Measurements from ENCODE around the gene HCRTR1.

Gene HCRTR1

DNA sequence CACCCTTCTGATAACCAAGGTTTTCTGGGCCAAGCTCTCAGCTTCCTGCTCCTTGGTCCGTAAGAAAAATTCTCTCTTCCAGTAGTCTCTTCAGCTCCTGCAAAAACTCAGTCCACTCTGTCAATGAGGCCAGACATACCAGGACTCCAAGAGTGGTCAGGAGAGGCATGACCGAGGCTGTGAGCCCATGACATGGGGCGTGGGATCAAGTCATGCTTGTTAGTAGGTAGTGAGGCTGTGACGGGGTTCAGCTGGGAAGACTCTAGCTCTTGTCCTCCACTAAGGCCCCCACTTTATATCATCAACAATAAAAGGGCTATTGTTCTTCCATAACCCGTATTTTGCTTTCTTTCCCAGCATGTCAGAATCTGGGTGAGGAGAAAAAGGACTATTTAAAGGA, 10.1 kb upstream of the HCRTR1 start:
- Histone ChIP-seq H3K9me3 (ENCODE audit: control insufficient read depth, insufficient read depth, low read length) (no peaks in the 10 kb centered on the region), H3K36me3 (ENCODE audit: insufficient read depth, low read length) (no peaks in the 10 kb centered on the region)

DNA sequence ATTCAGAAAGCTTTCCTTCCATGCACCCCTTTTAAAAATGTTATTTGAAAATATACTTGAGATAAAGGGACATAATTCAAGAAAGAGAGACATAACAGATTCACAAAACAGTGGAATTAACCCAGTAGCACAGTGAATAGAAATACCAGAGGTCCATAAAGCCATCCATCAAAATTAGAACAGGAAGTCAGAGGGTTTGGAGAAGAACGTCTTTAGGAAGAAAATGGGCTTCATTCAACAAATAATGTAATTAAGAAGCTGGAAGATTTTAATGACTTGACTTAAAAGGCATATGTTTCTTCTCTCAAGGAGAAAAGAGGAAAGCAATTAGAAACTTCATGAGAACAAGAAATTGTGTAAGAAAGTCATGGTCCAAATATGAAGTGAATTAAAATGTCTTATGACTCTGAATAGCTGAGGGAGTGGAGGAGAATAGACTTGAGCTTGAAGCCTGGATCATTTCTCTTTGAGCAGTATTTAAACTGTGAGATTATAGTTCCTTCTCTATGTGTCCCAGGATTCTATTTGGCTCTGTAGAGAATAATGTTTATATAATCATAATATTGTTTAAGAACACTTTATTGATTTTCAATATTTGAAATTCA, 7.9 kb upstream of the HCRTR1 start:
- Histone ChIP-seq H3K4me1 (ENCODE audit: insufficient read depth, low read length) (peaks cover 7% of the 10 kb centered on the region; the same call in 1 of the 2 replicates), H3K9me3 (ENCODE audit: control insufficient read depth, insufficient read depth, low read length) (no peaks in the 10 kb centered on the region), H3K9ac (ENCODE audit: low read depth, low read length) (no peak overlapping the region), H3K36me3 (ENCODE audit: insufficient read depth, low read length) (no peaks in the 10 kb centered on the region)

More for the DNA sequence above, 10.1 kb upstream of the HCRTR1 start:
- Histone ChIP-seq H3K4me1 (ENCODE audit: insufficient read depth, low read length) (no peaks in the 10 kb centered on the region), H3K9ac (ENCODE audit: low read depth, low read length) (no peak overlapping the region)

DNA sequence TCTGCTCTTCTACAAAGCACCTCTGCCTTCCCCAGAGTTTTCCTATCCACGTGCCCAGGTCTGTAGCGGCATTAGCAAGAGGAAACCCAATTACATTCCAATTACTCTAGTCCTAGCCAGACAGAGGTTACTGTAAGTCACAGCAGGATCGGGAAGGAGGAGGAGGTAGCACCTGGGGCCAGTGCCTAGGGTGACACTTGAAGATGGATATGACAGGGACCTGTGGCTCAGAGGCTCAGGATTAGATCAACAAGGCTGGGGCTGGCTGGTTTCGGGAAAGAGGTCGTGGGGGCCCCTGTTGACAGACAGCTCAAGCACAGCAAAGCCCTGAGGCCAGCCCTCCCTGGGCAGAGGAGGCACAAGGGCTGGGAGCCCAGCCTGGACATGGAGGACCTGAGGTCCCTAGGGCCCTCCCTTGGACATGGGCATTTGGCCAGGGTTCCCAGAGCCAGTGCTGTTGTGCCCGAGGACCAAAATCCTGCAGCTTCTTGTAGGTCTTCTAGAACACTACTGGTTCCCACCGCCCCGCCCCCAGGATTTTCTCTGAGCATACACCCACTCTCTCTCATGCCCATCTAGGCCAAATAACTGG, 3.0 kb upstream of the HCRTR1 start:
- Histone ChIP-seq H3K9me3 (ENCODE audit: control insufficient read depth, insufficient read depth, low read length) (no peaks in the 10 kb centered on the region), H3K36me3 (ENCODE audit: insufficient read depth, low read length) (no peaks in the 10 kb centered on the region), H3K9ac (ENCODE audit: low read depth, low read length) (no peak overlapping the region), H3K4me1 (ENCODE audit: insufficient read depth, low read length) (peaks cover 7% of the 10 kb centered on the region; the same call in 1 of the 2 replicates)

DNA sequence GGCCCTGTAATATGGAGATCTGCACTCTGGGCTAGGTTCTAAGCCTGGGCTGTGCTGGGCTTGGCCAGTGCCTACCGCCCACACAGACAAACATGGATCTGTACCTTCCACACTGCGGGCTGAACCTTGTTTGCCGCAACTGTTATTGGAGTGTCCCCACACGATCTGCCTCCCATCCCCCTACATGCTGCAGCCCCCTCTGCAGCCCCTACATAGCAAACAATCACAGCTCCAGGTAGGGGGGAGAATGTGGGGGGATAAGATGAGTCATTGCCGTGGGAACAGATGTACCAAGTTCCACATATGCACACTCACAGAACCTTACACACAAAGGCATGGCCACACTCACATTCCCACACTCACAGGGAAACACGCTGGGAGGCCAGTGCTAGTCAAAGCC, 2.1 kb upstream of the HCRTR1 start:
- peaks cover 7% of the 10 kb centered on the region; the same call in 1 of the 2 replicates for H3K4me1 ChIP-seq (ENCODE audit: insufficient read depth, low read length)
- H3K9me3 ChIP-seq (ENCODE audit: control insufficient read depth, insufficient read depth, low read length) = no peaks in the 10 kb centered on the region
- H3K9ac ChIP-seq (ENCODE audit: low read depth, low read length) = no peak overlapping the region
- H3K36me3 ChIP-seq (ENCODE audit: insufficient read depth, low read length) = no peaks in the 10 kb centered on the region

DNA sequence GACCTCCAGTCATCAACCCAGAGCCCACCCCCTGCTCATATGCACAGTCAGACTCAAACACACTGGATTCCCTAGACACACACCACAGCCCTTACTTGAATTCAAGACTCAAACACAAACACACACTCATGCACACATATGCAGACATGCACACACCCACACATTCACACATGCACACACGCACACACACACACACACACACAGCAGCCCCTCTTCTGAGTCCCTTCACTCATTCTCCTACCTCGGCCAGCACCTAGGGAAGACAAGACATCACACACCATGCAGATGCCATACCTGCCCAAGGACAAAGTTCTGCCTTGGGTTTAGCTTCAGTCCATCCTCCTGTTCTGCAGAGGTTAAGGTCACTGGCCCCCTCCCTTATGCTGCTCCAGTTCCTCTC, 1.6 kb upstream of the HCRTR1 start:
- Histone ChIP-seq H3K9ac (ENCODE audit: low read depth, low read length) (no peak overlapping the region), H3K4me1 (ENCODE audit: insufficient read depth, low read length) (peaks cover 7% of the 10 kb centered on the region; the same call in 1 of the 2 replicates), H3K36me3 (ENCODE audit: insufficient read depth, low read length) (no peaks in the 10 kb centered on the region), H3K9me3 (ENCODE audit: control insufficient read depth, insufficient read depth, low read length) (no peaks in the 10 kb centered on the region)

DNA sequence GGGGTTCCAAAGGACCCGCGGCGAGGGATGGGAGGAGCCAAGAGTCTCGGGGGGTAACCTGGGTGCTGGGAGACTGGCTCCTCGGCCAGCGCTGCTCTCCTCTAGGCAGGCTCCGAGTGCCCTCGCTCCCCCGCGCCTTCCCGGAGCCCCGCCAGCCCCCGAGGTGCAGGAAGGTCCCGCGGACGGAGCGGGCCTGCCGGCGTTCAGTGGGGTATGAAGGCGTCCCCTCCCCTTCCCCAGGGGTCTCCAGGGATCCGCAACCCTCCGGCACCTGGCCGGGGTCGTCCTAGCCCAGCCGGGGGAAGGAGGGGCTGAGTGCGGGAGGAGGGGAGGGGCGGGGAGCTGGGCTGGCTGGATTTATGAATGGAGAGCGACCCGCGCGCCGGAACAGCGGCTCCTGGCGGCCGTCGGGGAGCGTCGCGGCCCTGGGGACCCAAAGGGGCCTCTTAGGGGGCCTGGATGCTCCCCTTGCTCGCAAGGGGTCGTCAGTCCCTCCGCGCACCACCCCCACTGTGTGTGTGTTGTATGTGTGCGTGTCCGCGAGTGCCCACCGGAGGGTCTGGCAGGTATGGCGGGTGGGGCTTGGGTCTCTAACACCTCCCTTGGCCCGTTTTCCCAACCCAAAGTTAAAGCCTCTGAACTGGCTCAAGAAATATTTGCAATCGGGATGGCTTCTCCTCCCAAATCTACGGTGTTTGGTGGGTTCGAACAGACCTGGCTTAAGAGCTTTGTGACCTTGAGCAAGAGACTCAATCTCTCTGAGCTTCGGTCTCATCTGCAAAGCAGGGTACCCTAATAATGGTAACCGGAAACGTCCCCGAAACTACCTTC, 642 bp downstream of the HCRTR1 start:
- Histone ChIP-seq H3K4me1 (ENCODE audit: insufficient read depth, low read length) (peaks cover 7% of the 10 kb centered on the region; the same call in 1 of the 2 replicates), H3K9me3 (ENCODE audit: control insufficient read depth, insufficient read depth, low read length) (no peaks in the 10 kb centered on the region), H3K36me3 (ENCODE audit: insufficient read depth, low read length) (no peaks in the 10 kb centered on the region), H3K9ac (ENCODE audit: low read depth, low read length) (peak overlapping the region; percentile 66)

DNA sequence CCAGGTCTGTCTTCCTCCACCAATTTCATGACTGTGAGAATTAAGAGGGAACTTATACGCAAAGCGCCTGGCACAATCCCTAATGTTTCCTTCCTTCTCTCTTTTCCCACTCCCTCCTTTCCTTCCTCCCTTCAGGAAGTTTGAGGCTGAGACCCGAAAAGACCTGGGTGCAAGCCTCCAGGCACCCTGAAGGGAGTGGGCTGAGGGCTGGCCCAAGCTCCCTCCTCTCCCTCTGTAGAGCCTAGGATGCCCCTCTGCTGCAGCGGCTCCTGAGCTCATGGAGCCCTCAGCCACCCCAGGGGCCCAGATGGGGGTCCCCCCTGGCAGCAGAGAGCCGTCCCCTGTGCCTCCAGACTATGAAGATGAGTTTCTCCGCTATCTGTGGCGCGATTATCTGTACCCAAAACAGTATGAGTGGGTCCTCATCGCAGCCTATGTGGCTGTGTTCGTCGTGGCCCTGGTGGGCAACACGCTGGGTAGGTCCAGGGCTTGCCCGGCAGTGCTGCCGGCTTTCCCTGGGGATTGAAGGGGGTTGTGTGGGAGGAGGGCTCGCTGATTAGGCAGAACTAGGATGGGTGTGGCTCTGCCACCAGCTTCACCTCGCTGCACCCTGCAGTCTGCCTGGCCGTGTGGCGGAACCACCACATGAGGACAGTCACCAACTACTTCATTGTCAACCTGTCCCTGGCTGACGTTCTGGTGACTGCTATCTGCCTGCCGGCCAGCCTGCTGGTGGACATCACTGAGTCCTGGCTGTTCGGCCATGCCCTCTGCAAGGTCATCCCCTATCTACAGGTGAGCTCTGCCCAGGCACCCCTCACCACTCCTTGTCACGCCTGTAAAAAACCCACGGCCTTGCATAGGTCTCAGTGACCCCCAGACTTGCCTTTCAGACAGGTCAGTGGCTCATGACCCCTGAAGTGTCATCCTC, 1.7 kb downstream of the HCRTR1 start:
- Histone ChIP-seq H3K9me3 (ENCODE audit: control insufficient read depth, insufficient read depth, low read length) (no peaks in the 10 kb centered on the region), H3K9ac (ENCODE audit: low read depth, low read length) (no peak overlapping the region), H3K4me1 (ENCODE audit: insufficient read depth, low read length) (peaks cover 4% of the 10 kb centered on the region; the same call in 1 of the 2 replicates), H3K36me3 (ENCODE audit: insufficient read depth, low read length) (no peaks in the 10 kb centered on the region)

DNA sequence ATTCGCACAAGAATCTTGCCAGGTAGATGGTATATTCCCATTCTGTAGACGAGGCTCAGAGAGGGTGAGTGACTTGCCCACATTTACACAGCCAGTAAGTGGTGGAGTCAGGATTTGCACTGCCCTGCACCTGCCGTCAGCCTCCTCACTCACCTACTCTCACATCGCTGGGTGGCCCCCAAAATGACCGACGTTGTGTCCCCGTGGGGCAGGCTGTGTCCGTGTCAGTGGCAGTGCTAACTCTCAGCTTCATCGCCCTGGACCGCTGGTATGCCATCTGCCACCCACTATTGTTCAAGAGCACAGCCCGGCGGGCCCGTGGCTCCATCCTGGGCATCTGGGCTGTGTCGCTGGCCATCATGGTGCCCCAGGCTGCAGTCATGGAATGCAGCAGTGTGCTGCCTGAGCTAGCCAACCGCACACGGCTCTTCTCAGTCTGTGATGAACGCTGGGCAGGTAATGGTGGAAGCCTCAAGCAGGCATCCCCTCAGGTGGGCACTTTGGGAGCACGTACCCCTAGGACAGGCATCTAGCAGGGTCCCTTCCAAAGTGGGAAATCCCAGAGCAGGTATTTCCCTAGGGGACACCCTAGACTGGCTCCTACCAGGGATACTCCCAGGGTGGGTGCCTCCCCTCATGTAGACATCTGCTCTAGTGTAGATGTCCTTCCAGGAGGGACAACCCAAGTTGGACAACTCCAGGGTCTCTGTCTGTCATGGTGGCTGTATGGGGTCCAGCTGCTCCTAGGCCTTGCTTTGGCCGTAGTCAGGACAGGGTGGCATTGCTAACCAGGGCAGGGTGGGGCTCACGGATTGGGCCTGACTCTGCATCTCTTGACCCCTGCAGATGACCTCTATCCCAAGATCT, 3.4 kb downstream of the HCRTR1 start:
- Histone ChIP-seq H3K4me1 (ENCODE audit: insufficient read depth, low read length) (no peaks in the 10 kb centered on the region; the same call in 1 of the 2 replicates), H3K9ac (ENCODE audit: low read depth, low read length) (no peak overlapping the region), H3K36me3 (ENCODE audit: insufficient read depth, low read length) (no peaks in the 10 kb centered on the region), H3K9me3 (ENCODE audit: control insufficient read depth, insufficient read depth, low read length) (no peaks in the 10 kb centered on the region)

DNA sequence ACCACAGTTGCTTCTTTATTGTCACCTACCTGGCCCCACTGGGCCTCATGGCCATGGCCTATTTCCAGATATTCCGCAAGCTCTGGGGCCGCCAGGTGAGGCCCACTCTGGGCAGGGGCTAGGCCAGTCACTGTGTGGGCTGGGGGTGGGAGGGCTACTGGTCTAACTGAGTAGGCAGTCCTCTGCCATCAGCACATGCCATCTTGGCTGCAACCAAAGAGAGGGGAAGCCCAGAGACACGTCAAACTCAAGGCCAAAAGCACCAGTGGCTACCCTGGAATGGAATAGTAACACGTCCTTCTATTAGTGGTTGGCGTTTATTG, 4.0 kb downstream of the HCRTR1 start:
- H3K4me1 ChIP-seq (ENCODE audit: insufficient read depth, low read length) = no peaks in the 10 kb centered on the region; the same call in 1 of the 2 replicates

DNA sequence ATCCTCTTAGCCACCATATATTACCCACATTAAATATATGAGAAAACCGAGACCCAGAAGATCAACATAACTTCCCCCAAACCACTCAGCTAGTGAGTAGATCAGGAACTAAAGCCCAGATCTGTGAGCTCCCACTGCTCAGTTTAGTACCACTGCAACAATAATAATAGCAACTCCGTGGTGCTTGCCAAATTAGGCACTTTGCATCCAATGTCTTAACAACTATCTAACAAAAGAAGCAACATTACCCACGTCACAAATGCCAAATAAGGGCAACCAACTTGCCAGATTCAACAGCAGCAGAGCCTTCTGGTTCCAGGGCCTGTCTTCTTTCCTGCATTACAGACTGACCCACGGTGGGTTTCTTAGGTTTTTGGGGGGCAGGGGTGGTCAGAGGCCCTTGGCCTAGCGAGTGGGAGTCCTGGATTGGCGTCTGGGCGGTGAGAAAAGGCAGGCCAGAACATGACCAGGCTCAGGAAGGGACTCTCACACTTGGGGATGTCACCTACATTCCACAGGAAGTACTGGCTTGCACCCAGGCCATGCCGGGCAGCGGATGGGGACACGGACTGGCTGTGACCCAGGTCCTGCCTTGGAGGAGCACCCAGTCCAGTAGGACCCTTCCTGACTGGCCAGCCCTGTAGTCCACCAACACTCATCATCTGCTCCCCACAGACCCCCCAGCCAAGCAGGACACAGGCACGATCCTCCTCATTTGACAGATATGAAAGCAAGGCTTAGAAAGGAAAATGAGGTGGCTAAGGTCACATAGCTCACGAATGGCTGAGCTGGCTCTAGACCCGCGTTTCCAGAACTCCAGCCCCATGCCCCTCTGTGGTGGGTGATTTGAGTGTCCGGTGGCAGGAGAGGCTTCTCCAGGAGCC, 4.6 kb downstream of the HCRTR1 start:
- Histone ChIP-seq H3K4me1 (ENCODE audit: insufficient read depth, low read length) (peaks cover 5% of the 10 kb centered on the region; the same call in 1 of the 2 replicates), H3K36me3 (ENCODE audit: insufficient read depth, low read length) (no peaks in the 10 kb centered on the region), H3K9ac (ENCODE audit: low read depth, low read length) (no peak overlapping the region), H3K9me3 (ENCODE audit: control insufficient read depth, insufficient read depth, low read length) (no peaks in the 10 kb centered on the region)

More for the DNA sequence above, 4.0 kb downstream of the HCRTR1 start:
- Histone ChIP-seq H3K9ac (ENCODE audit: low read depth, low read length) (no peak overlapping the region), H3K36me3 (ENCODE audit: insufficient read depth, low read length) (no peaks in the 10 kb centered on the region), H3K9me3 (ENCODE audit: control insufficient read depth, insufficient read depth, low read length) (no peaks in the 10 kb centered on the region)

DNA sequence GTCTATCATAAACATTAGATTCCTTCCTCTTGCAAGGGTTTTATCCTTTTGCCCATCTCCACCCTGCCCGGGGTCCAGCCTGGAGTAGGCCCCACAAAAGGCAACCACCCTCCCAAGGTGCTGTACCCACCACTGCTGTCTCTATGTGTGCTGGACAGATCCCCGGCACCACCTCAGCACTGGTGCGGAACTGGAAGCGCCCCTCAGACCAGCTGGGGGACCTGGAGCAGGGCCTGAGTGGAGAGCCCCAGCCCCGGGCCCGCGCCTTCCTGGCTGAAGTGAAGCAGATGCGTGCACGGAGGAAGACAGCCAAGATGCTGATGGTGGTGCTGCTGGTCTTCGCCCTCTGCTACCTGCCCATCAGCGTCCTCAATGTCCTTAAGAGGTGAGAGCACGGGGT, 5.9 kb downstream of the HCRTR1 start:
- Histone ChIP-seq H3K36me3 (ENCODE audit: insufficient read depth, low read length) (no peaks in the 10 kb centered on the region), H3K4me1 (ENCODE audit: insufficient read depth, low read length) (peaks cover 5% of the 10 kb centered on the region; the same call in 1 of the 2 replicates), H3K9ac (ENCODE audit: low read depth, low read length) (no peak overlapping the region), H3K9me3 (ENCODE audit: control insufficient read depth, insufficient read depth, low read length) (no peaks in the 10 kb centered on the region)

DNA sequence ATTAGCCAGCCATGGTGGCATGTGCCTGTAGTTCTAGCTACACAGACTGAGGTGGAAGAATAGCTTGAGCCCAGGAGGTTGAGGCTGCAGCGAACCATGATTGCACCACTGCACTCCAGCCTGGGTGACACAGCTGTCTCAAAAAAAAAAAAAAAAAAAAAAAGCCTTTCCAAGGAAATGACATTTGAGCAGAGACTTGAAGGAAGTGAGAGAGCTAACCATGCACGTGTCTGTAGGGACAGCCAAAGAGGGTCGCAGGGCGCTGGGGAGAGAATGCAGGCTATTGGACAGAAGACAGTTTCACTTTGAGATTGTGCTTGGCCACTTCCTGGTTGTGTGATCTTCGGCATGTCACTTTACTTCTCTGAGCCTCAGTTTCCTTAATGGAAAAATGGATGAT, 6.8 kb downstream of the HCRTR1 start:
- Histone ChIP-seq H3K36me3 (ENCODE audit: insufficient read depth, low read length) (0 out of 2 replicates have a peak, but pooled peaks cover 3% of the 10 kb centered on the region), H3K4me1 (ENCODE audit: insufficient read depth, low read length) (peaks cover 5% of the 10 kb centered on the region; the same call in 1 of the 2 replicates)

More for the DNA sequence above, 6.8 kb downstream of the HCRTR1 start:
- Histone ChIP-seq H3K9me3 (ENCODE audit: control insufficient read depth, insufficient read depth, low read length) (no peaks in the 10 kb centered on the region), H3K9ac (ENCODE audit: low read depth, low read length) (no peak overlapping the region)

Data from ES-I3 (cell line).